H1 (cell line): Measurements from ENCODE around the gene NAPG.
"Not testable (repeated sequence)": the region's sequence is repeated elsewhere in the genome, so short reads cannot be mapped to it uniquely, and the experiment has no call there.

Experiments
- BRCA1 ChIP-seq: IDR thresholded peaks from 2 replicates; pipeline ENCODE4 v1.6.1; 2012; ENCODE audit warnings: low read depth, low read length, improper control_type of control experiment
- CBX8 ChIP-seq: fragments of 300-800, 300-1000 bp; sonication (generic); IDR thresholded peaks from 2 replicates; pipeline ENCODE4 v1.7.1; 2016; ENCODE audit warnings: low read depth, low read length, borderline replicate concordance
- EP300 ChIP-seq, 2 experiments: IDR thresholded peaks; 1 replicate in 1 of 2; 2 replicates in 1 of 2; pipeline ENCODE4 v1.6.1; 2011 to 2012; ENCODE audit warnings: low read depth in 2 of 2, low read length in 2 of 2, mild to moderate bottlenecking in 2 of 2, borderline replicate concordance in 1 of 2, inconsistent platforms in 1 of 2, moderate library complexity in 1 of 2
- EZH2 ChIP-seq: fragments of 200-600 bp; sonication (generic); IDR thresholded peaks from 2 replicates; pipeline ENCODE4 v1.7.1; 2012; ENCODE audit warnings: low read depth, mild to moderate bottlenecking, moderate library complexity, low read length, inconsistent platforms; ENCODE audit not compliant: severe bottlenecking
- GABPA ChIP-seq: IDR thresholded peaks from 2 replicates; pipeline ENCODE4 v1.6.1; 2011; ENCODE audit warnings: mild to moderate bottlenecking, low read length, moderate library complexity, borderline replicate concordance; ENCODE audit not compliant: insufficient read depth
- KDM1A ChIP-seq: fragments of 200-600, 300-600 bp; sonication (generic); IDR thresholded peaks from 2 replicates; pipeline ENCODE4 v1.7.1; 2016; ENCODE audit warnings: mild to moderate bottlenecking, low read length, borderline replicate concordance
- PHF8 ChIP-seq: fragments of 200-600 bp; sonication (generic); conservative IDR thresholded peaks from 2 replicates; pipeline ENCODE4 v1.7.1; 2012; ENCODE audit warnings: low read depth, mild to moderate bottlenecking, inconsistent platforms, low read length, moderate library complexity
- POLR2A ChIP-seq, 2 experiments: IDR thresholded peaks; 1 replicate in 1 of 2; 2 replicates in 1 of 2; pipeline ENCODE4 v1.6.1; 2011; ENCODE audit warnings: low read depth in 2 of 2, low read length in 2 of 2, mild to moderate bottlenecking in 2 of 2; ENCODE audit errors: control extremely low read depth in 1 of 2
- POLR2AphosphoS5 ChIP-seq: IDR thresholded peaks from 2 replicates; pipeline ENCODE4 v1.6.1; 2011; ENCODE audit warnings: low read depth, low read length
- SIN3A ChIP-seq, 2 experiments: IDR thresholded peaks in 1 of 2; conservative IDR thresholded peaks in 1 of 2; 2 replicates each; pipeline ENCODE4 v1.6.1; 2011 to 2012; ENCODE audit warnings: low read length in 2 of 2, improper control_type of control experiment in 1 of 2, low read depth in 1 of 2, mild to moderate bottlenecking in 1 of 2
- YY1 ChIP-seq: IDR thresholded peaks from 2 replicates; pipeline ENCODE4 v1.6.1; 2011; ENCODE audit warnings: low read depth, mild to moderate bottlenecking, low read length
- ZNF274 ChIP-seq: IDR thresholded peaks from 2 replicates; pipeline ENCODE4 v1.7.0; 2012; ENCODE audit warnings: low read length, borderline replicate concordance; ENCODE audit errors: extremely low read depth
- TF ChIP-seq, protein P1 (sequence below): IDR thresholded peaks from 2 replicates; pipeline ENCODE4 v1.6.1; 2012; ENCODE audit warnings: low read length, inconsistent platforms
- TF ChIP-seq, protein P2 (sequence below), 3 experiments: IDR thresholded peaks; 1 replicate in 2 of 3; 2 replicates in 1 of 3; pipeline versions ENCODE4 v1.5.1 to v1.6.1; 2011; ENCODE audit warnings: low read length in 3 of 3, mild to moderate bottlenecking in 3 of 3, inconsistent platforms in 2 of 3, low read depth in 1 of 3, moderate library complexity in 1 of 3; ENCODE audit not compliant: insufficient read depth in 1 of 3; ENCODE audit errors: control extremely low read depth in 1 of 3

DNA sequence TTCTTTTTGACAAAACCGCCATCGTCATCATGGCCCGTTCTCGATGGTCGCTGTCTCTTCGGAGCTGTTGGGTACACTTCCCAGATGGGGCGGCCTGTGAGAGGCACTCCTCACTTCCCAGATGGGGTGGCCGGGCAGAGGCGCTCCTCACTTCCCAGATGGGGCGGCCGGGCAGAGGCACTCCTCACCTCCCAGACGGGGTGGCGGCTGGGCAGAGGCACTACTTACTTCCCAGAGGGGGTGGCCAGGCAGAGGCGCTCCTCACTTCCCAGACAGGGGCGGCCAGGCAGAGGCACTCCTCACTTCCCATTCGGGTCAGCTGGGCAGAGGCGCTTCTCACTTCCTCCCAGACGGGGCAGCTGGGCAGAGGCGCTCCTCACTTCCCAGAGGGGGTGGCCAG lies 19.9 kb upstream of the NAPG start:
- not testable (repeated sequence) for TF ChIP-seq ZNF274; BRCA1; EP300 (IDR thresholded peaks at IDR 0.05; ENCODE audit: borderline replicate concordance in 1 of 2, low read depth in 2 of 2, low read length in 2 of 2); POLR2A (IDR thresholded peaks at IDR 0.05; ENCODE audit: control extremely low read depth in 1 of 2, low read depth in 2 of 2, low read length in 2 of 2); YY1; GABPA; EZH2; CBX8; KDM1A; PHF8; POLR2AphosphoS5; SIN3A (conservative IDR thresholded peaks at IDR 0.05 in 1 of 2, IDR thresholded peaks at IDR 0.05 in 1 of 2; ENCODE audit: low read depth in 1 of 2, low read length in 2 of 2)
- TF ChIP-seq, protein P1, sequence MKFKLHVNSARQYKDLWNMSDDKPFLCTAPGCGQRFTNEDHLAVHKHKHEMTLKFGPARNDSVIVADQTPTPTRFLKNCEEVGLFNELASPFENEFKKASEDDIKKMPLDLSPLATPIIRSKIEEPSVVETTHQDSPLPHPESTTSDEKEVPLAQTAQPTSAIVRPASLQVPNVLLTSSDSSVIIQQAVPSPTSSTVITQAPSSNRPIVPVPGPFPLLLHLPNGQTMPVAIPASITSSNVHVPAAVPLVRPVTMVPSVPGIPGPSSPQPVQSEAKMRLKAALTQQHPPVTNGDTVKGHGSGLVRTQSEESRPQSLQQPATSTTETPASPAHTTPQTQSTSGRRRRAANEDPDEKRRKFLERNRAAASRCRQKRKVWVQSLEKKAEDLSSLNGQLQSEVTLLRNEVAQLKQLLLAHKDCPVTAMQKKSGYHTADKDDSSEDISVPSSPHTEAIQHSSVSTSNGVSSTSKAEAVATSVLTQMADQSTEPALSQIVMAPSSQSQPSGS, result not testable (repeated sequence)
- TF ChIP-seq, protein P2, sequence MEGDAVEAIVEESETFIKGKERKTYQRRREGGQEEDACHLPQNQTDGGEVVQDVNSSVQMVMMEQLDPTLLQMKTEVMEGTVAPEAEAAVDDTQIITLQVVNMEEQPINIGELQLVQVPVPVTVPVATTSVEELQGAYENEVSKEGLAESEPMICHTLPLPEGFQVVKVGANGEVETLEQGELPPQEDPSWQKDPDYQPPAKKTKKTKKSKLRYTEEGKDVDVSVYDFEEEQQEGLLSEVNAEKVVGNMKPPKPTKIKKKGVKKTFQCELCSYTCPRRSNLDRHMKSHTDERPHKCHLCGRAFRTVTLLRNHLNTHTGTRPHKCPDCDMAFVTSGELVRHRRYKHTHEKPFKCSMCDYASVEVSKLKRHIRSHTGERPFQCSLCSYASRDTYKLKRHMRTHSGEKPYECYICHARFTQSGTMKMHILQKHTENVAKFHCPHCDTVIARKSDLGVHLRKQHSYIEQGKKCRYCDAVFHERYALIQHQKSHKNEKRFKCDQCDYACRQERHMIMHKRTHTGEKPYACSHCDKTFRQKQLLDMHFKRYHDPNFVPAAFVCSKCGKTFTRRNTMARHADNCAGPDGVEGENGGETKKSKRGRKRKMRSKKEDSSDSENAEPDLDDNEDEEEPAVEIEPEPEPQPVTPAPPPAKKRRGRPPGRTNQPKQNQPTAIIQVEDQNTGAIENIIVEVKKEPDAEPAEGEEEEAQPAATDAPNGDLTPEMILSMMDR (IDR thresholded peaks at IDR 0.05; ENCODE audit: control extremely low read depth in 1 of 3, insufficient read depth in 1 of 3, low read depth in 1 of 3, low read length in 3 of 3), result not testable (repeated sequence)
